ENCODE measurements around the gene TRIOBP.

TRIOBP gene

DNA sequence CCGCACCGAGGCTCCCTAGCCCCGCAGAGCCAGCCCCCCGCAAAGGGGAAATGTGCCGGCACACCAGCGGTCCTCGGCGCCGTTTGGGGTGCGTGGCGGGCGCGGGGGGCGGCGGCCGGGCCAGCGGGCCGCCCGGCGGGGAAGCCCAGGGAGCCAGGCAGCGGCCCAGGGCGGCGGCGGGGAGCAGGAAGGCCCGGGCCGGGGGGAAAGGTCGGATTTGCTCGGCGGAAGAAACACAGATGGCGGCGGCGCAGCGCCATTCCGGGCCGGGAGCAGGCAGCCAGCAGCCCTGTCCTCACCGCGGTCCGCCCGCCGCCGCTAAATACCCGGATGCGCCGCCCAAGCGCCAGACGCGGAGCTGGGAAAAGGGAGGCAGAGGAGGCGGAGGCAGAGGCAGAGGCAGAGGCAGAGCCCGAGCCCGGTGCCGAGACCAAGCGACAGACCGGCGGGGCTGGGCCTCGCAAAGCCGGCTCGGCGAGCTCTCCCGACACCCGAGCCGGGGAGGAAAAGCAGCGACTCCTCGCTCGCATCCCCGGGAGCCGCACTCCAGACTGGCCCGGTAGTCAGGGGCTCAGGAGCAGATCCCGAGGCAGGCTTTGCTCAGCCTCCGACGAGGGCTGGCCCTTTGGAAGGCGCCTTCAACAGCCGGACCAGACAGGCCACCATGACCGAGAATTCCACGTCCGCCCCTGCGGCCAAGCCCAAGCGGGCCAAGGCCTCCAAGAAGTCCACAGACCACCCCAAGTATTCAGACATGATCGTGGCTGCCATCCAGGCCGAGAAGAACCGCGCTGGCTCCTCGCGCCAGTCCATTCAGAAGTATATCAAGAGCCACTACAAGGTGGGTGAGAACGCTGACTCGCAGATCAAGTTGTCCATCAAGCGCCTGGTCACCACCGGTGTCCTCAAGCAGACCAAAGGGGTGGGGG is 108.3 kb downstream of the TRIOBP start:
- peak; percentile 30 for DNase-seq (ENCODE audit: low read depth)

GRCh38 chr22:37805810-37806277 is 109.0 kb downstream of the TRIOBP start:
- no peak for DNase-seq (ENCODE audit: low read depth)

GRCh38 chr22:37806409-37807333 is 109.8 kb downstream of the TRIOBP start:
- no peak for DNase-seq (ENCODE audit: low read depth)

- peak; percentile 69 for DNase-seq (ENCODE audit: low read depth)
Measured at GRCh38 chr22:37807410-37808293, 110.8 kb downstream of the TRIOBP start, which contains the start of gene GCAT. Gene GCAT (plus strand): TSS chr22:37807934. CDS start chr22:37807968, 34 bp downstream.

DNA sequence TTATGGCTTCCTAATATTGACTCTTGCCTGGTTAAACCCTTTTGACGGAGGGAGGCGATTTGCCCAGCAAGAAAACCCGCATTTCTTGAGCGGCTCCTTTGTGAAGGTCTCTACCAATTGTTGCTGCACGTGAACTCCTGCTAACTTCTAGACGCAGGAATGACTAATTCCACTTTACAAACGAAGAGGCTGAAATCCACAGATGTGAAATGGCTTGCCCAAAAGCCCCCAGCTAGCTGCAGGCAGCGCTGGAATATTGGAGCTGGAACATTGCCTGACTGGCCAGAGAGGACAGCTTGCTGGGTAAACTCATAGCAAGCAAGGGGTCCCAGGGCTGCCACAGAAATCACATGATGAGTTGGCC is 111.4 kb downstream of the TRIOBP start:
- DNase-seq (ENCODE audit: low read depth) = no peak

DNA sequence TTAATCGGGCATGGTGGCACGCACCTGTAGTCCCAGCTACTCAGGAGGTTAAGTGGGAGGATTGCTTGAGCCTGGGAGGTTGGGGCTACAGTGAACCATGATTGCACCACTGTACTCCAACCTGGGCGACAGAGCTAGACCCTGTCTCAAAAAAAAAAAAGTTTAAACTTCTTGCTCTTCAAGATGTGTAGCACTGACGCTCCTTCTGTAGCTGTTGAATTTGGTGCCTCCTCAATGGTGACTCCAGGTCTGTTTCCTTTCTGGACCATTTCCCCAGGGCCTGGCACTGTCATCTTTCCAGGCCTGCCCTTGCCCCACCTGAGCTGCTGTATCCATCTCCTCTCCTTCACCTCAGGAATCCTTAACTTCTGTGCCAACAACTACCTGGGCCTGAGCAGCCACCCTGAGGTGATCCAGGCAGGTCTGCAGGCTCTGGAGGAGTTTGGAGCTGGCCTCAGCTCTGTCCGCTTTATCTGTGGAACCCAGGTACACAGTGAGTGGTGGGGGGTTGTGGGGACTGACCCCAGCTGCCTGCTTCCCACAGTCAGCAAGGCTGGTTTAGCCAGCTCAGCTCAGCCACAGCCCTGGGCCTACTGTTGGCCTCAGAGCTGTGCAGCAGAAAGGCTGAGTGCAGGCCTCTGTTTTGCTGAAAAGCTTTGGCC is 113.0 kb downstream of the TRIOBP start:
- DNase-seq (ENCODE audit: low read depth) = no peak

DNA sequence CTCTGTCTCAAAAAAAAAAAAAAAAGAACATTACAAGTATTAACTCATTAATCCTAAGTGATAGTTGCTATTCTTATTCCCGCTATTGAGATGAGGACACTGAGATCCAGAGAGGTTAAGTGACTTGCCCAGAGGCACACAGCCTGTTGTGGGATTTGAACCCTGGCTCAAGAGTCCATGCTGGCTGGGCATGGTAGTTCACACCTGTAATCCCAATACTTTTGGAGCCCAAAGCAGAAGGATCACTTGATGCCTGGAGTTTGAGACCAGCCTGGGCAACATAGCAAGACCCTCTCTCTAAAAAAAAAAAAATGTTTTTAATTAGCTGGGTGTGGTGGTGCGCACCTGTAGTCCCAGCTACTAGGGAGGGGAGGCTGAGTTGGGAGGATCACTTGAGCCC is 115.0 kb downstream of the TRIOBP start:
- no peak for DNase-seq (ENCODE audit: low read depth)

DNA sequence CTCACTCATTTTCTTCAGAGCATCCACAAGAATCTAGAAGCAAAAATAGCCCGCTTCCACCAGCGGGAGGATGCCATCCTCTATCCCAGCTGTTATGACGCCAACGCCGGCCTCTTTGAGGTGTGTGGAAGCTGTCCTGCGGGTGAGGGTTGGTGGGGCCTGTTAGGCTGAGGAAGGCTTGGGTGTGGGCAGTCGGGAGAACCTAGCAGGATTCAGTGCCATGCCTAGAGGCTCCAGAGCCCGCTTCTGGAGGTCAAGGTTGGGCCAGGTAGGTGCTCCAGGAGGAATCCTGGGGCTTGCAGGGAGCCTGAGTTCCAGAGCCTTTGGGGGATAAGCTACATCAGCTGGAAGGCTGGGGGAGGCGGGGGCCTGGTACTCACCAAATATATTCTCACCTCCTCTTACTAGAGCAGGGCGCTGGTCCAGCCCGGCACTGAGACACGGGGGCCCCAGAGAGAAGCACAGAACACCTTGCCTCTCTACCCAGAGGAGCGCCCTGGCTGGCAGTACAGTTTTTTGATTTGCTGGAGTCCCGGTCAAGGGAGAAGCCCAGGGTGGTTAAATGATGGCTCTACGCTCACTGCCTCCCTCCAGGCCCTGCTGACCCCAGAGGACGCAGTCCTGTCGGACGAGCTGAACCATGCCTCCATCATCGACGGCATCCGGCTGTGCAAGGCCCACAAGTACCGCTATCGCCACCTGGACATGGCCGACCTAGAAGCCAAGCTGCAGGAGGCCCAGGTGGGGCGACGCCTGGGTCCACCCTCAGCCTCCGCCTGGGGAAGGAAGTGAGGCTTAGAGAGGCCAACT is 116.2 kb downstream of the TRIOBP start:
- no peak for DNase-seq (ENCODE audit: low read depth)

GRCh38 chr22:37815593-37815992 is 118.7 kb downstream of the TRIOBP start:
- no peak for DNase-seq (ENCODE audit: low read depth)

DNA sequence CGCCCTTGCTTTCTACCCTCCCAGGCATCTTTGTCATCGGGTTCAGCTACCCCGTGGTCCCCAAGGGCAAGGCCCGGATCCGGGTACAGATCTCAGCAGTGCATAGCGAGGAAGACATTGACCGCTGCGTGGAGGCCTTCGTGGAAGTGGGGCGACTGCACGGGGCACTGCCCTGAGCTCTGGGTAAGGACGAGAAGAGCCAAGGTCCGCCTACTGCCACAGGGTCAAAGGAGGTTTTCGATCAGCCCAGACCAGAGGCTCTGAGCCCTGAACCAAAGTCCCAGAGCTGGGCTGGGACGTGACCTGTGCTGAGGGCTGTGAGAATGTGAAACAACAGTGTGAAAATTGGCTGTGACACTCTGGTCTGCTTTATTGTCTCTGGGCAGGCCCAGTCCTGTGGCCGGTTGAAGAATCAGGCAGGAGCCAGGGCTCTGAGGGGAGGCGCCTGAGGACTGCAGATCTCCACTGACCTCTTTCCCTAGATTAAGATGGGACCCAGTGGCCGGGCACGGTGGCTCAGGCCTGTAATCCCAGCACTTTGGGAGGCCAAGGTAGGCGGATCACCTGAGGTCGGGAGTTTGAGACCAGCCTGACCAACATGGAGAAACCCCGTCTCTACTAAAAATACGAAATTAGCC is 119.8 kb downstream of the TRIOBP start:
- DNase-seq (ENCODE audit: low read depth) = no peak

DNA sequence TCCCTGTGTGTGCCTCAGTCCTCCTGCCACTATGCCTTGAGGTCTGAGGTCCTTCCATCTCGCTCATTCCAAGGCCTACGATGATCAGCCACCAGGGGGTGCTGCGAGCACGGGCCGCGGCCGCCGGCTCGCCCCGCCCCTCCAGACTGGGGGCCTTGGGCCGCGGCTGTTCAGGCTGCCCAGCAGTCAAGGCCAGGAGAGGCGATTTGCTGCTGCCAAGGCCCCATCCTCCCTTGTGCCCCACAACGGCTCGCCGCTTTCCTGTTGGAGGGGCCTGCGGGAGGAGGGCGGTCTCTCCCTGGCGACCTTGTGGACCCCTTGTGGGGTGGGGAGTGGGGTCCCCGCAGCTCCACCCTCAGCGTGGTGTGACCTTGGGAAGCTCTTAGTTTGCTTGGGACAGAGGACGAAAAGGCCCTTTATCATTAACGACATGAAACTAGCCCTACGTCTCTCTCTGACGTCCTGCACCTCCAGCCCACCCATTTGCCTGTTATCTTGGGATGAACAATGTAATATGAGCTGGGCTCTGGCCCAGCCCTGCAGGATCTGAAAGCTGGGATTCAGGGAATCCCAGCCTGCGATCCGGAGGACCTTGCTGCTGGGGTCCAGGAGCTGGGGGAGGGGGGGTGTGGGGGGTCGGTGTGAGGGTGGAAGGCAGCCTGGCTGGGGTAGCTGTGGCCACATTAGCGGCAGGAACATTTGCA is 121.0 kb downstream of the TRIOBP start:
- peak; percentile 68 for DNase-seq (ENCODE audit: low read depth)

DNA sequence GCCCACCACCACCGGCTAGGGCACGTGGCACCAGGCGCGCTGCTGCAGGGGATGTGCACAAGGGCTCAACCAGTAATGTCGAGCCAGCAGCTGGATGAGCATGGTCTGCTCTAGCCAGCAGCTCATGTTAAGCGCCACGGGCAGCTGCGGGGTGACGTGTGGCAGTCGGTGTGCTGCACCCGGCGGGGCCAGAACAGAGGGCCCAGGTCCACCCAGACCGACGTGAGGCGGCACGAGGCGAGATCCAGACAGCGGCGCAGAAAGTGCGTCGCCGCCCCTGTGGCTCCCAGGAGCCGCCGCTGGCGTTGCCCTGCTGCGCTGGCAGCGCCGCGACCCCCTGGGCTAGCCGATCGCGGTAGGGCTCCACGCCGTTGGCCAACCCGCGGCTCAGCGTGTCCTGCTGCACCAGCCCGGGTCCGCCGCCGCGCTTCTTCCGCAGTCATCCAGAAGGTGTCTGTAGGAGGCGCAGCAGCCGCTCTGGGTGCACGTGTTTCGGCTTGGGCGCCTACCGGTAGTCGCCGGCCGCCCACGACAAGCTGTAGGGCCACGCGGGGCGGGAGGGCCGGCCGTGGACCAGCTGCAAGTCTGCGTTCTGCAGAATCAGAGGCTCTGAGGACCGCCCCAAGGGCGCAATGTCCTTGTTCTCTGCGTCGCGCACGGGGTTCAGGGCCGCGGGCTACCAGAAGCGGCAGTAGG is 121.7 kb downstream of the TRIOBP start:
- peak; percentile 37 for DNase-seq (ENCODE audit: low read depth)

DNA sequence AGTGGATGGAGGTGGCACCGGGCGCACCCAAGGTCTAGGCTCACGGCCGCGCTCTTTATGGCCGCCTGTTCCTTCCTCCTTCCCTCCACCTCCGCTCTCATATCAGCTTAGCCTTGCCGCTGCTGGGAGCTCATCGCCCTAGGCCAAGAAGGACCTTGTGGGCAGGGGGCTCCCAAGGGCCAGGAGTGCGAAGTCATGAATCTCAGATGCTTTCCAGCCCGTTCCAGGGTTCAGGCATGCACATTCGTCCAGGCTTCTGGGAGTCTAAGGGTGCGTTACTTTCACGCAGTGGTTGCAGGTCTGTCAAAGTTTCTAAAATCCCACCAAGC is 122.2 kb downstream of the TRIOBP start:
- no peak for DNase-seq (ENCODE audit: low read depth)

- no peak for DNase-seq (ENCODE audit: low read depth)
Measured at GRCh38 chr22:37820350-37820749, 123.5 kb downstream of the TRIOBP start.

- DNase-seq (ENCODE audit: low read depth) = no peak
Measured at GRCh38 chr22:37822079-37822833, 125.4 kb downstream of the TRIOBP start.

DNA sequence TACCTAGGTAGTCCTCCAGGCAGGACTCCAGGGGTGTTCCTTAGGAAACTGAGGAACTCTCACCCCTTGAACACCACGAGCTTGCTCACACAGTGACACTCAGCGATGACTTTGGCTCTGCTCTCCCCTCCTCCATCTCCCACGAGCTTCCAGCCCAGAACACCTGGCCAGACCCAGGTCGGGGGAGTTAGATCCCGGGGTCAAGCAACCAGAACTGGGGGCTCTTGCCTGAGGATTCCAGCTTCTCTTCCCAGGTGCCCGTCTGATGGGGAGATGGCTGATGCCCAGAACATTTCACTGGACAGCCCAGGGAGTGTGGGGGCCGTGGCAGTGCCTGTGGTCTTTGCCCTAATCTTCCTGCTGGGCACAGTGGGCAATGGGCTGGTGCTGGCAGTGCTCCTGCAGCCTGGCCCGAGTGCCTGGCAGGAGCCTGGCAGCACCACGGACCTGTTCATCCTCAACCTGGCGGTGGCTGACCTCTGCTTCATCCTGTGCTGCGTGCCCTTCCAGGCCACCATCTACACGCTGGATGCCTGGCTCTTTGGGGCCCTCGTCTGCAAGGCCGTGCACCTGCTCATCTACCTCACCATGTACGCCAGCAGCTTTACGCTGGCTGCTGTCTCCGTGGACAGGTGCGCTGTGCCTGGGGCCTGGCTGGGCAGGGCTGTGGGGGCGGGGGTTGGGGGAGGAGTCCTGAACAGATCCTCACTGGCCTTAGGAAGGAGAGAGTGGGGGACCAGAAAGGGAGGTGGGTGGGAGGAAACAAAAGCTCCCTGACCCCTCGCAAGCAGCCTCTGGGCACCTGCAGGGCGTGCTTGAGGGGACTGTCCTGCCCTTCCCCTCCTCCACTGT is 126.5 kb downstream of the TRIOBP start, which contains the start of gene GALR3:
GALR3 (plus strand) TSS at position 249 of the 852 bp plus-strand sequence; CDS start at position 274, 25 bp downstream.
- DNase-seq (ENCODE audit: low read depth) = no peak
